OCI-LY7 (cell line): Measurements from ENCODE around the gene DDX20.

Experiments
- EZH2phosphoT487 ChIP-seq: fragments of 200-600 bp; sonication (generic); IDR thresholded peaks from 2 replicates; pipeline ENCODE4 v1.6.1; 2018; ENCODE audit warnings: low read depth, borderline replicate concordance, mild to moderate bottlenecking, mixed run types, antibody characterized with exemption, low read length, moderate library complexity, mixed read lengths
- TF ChIP-seq, protein P1 (sequence below): fragments of 200-600 bp; sonication (generic); conservative IDR thresholded peaks from 2 replicates; pipeline ENCODE4 v1.5.1; 2014; ENCODE audit warnings: mild to moderate bottlenecking, antibody characterized with exemption, low read length, moderate library complexity, mixed read lengths

DNA sequence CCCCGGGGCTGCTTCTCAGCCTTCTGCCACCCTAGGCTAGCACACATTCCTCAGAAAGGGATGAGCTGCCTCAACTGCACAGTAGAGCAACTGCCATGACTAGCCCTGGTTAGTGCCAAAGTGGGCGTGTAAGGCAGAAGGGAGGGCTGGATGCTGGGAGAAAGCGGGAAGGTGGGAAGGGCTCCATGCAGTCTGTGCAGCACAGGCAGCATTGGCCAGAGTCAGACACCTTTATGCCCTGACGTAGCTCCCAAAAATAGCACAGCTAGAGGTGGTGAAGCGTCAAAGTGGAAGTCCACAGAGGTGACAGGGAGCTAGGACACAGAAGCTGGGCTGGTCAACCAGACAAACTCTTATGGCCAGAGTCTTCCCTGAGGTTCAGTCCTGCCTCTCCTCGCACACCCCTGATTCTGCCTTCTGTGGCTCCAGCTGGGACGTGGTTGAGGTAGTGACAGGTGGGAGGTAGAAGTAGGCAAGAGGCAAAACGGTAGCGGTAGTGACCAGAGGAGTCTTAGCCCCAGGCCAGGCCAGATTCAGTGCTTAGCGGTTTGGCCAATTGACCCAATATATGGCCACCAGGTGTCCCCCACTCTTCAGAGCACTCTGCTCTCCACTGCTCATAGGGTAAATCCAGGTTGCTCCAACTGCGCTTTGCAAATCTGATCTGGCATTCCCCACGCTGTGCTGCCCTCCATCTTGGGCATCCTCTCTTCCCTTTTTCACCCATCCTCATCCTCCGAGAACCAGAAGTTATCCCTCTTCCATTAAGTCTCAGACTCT is 45.6 kb downstream of the DDX20 start:
- TF ChIP-seq, protein P1, sequence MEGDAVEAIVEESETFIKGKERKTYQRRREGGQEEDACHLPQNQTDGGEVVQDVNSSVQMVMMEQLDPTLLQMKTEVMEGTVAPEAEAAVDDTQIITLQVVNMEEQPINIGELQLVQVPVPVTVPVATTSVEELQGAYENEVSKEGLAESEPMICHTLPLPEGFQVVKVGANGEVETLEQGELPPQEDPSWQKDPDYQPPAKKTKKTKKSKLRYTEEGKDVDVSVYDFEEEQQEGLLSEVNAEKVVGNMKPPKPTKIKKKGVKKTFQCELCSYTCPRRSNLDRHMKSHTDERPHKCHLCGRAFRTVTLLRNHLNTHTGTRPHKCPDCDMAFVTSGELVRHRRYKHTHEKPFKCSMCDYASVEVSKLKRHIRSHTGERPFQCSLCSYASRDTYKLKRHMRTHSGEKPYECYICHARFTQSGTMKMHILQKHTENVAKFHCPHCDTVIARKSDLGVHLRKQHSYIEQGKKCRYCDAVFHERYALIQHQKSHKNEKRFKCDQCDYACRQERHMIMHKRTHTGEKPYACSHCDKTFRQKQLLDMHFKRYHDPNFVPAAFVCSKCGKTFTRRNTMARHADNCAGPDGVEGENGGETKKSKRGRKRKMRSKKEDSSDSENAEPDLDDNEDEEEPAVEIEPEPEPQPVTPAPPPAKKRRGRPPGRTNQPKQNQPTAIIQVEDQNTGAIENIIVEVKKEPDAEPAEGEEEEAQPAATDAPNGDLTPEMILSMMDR: no peak
- no peak for TF ChIP-seq EZH2phosphoT487
